ENCODE data around the gene EXOG. TPM values are rescaled to one million over a fixed set of nuclear protein-coding genes. Genes with fewer than 3 reads are reported as not detected.

EXOG gene
- total and polyA plus RNA-seq, 2 donors from 2014 or later, result 5.5 to 16.4 TPM

- Histone ChIP-seq H3K27me3 (ENCODE audit: control insufficient read depth, insufficient read depth, low read length) (no peaks in the 10 kb centered on the region), H3K36me3 (ENCODE audit: control insufficient read depth in 2 of 3, insufficient read depth in 3 of 3, low read length in 3 of 3) (peaks cover 0 to 6% (median 0%) of the 10 kb centered on the region in 3 donors), H3K9me3 (ENCODE audit: control insufficient read depth in 2 of 3, insufficient read depth in 1 of 3, low read length in 3 of 3) (no peaks in the 10 kb centered on the region), H3K4me1 (ENCODE audit: control insufficient read depth in 2 of 3, insufficient read depth in 2 of 3, low read depth in 1 of 3, low read length in 3 of 3) (no peaks in the 10 kb centered on the region), H3K27ac (ENCODE audit: low read depth in 2 of 2, low read length in 2 of 2) (no peak overlapping the region), H3K9ac (ENCODE audit: low read length in 3 of 3) (no peak overlapping the region), H3K4me3 (ENCODE audit: low read length in 3 of 3) (no peak overlapping the region)
- TF ChIP-seq CTCF (IDR thresholded peaks at IDR 0.05; ENCODE audit: borderline replicate concordance, extremely low read depth, insufficient read depth), result no peak
- intact Hi-C loops (cut with DNase I), result no loop called here
- DNase-seq (no peak), FAIRE-seq (no peak)
These were observed 20.5 kb downstream of the EXOG start for GRCh38 chr3:38516669-38517068.

GRCh38 chr3:38519000-38519399 is 22.9 kb downstream of the EXOG start:
- no peak overlapping the region for H3K4me3 ChIP-seq (ENCODE audit: low read length in 3 of 3)
- no peaks in the 10 kb centered on the region for H3K9me3 ChIP-seq (ENCODE audit: control insufficient read depth in 2 of 3, insufficient read depth in 1 of 3, low read length in 3 of 3)
- intact Hi-C loops (cut with DNase I), result no loop called here
- FAIRE-seq (no peak), DNase-seq (no peak)
- H3K27ac ChIP-seq (ENCODE audit: low read depth in 2 of 2, low read length in 2 of 2), result no peak overlapping the region
- peaks cover 0 to 4% (median 1%) of the 10 kb centered on the region in 3 donors for H3K36me3 ChIP-seq (ENCODE audit: control insufficient read depth in 2 of 3, insufficient read depth in 3 of 3, low read length in 3 of 3)
- no peak overlapping the region for H3K9ac ChIP-seq (ENCODE audit: low read length in 3 of 3)
- no peaks in the 10 kb centered on the region for H3K27me3 ChIP-seq (ENCODE audit: control insufficient read depth, insufficient read depth, low read length)
- TF ChIP-seq CTCF (IDR thresholded peaks at IDR 0.05; ENCODE audit: borderline replicate concordance, extremely low read depth, insufficient read depth), result no peak
- no peaks in the 10 kb centered on the region for H3K4me1 ChIP-seq (ENCODE audit: control insufficient read depth in 2 of 3, insufficient read depth in 2 of 3, low read depth in 1 of 3, low read length in 3 of 3)

DNA sequence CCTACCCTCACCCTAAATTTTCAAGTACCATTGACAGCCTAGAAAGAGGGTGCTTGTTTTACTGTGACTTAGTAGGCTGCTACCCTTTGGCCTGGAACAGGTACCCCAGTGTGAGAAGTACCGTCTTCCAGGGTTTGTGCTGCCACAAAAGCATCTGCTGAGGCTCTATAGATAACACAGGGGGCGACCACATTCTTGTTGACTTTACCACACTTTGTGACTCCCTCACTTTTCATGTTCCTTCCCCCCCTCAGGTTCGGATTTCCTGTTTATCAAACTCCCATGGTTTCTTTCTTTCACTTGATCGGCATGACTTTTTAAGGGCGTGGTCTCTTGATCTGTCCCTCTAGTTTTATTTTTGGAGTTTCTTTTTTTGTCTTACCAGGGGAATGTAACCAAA is 23.5 kb downstream of the EXOG start:
- DNase-seq (no peak), FAIRE-seq (no peak)
- Histone ChIP-seq H3K36me3 (ENCODE audit: control insufficient read depth in 2 of 3, insufficient read depth in 3 of 3, low read length in 3 of 3) (peaks cover 0 to 10% (median 7%) of the 10 kb centered on the region in 3 donors), H3K9me3 (ENCODE audit: control insufficient read depth in 2 of 3, insufficient read depth in 1 of 3, low read length in 3 of 3) (no peaks in the 10 kb centered on the region), H3K4me3 (ENCODE audit: low read length in 3 of 3) (no peak overlapping the region), H3K9ac (ENCODE audit: low read length in 3 of 3) (no peak overlapping the region), H3K27ac (ENCODE audit: low read depth in 2 of 2, low read length in 2 of 2) (no peak overlapping the region), H3K27me3 (ENCODE audit: control insufficient read depth, insufficient read depth, low read length) (no peaks in the 10 kb centered on the region), H3K4me1 (ENCODE audit: control insufficient read depth in 2 of 3, insufficient read depth in 2 of 3, low read depth in 1 of 3, low read length in 3 of 3) (no peaks in the 10 kb centered on the region)
- intact Hi-C loops (cut with DNase I), result loop anchor here (10.0 kb wide), 1 partner anchor 135 kb away; no protein-coding TSS in a partner anchor
- no peak for TF ChIP-seq CTCF (IDR thresholded peaks at IDR 0.05; ENCODE audit: borderline replicate concordance, extremely low read depth, insufficient read depth)

Measured in kidney (tissue), 14 donors.